ENCODE data around the gene ALKBH6.

Gene ALKBH6

GRCh38 chr19:36023432-36023831, 9.4 kb upstream of the ALKBH6 start:
- TF ChIP-seq SIN3A (IDR thresholded peaks at IDR 0.05; ENCODE audit: borderline replicate concordance, insufficient read depth, low read length) (no peak), POLR2AphosphoS5 (IDR thresholded peaks at IDR 0.05; ENCODE audit: low read depth, low read length) (no peak), REST (IDR thresholded peaks at IDR 0.05; ENCODE audit: insufficient read depth in 1 of 2, low read depth in 2 of 2, low read length in 2 of 2) (no peak), FOXP2 (optimal IDR thresholded peaks at IDR 0.05; ENCODE audit: borderline replicate concordance, extremely low read depth, extremely low read length, insufficient read depth) (no peak), TAF1 (IDR thresholded peaks at IDR 0.05; ENCODE audit: borderline replicate concordance, insufficient read depth, low read length) (no peak)

GRCh38 chr19:36019061-36019670, 5.2 kb upstream of the ALKBH6 start:
- TF ChIP-seq SIN3A (IDR thresholded peaks at IDR 0.05; ENCODE audit: borderline replicate concordance, insufficient read depth, low read length) = no peak
- no peak for TF ChIP-seq FOXP2 (optimal IDR thresholded peaks at IDR 0.05; ENCODE audit: borderline replicate concordance, extremely low read depth, extremely low read length, insufficient read depth)
- no peak for TF ChIP-seq REST (IDR thresholded peaks at IDR 0.05; ENCODE audit: insufficient read depth in 1 of 2, low read depth in 2 of 2, low read length in 2 of 2)
- TF ChIP-seq TAF1 (IDR thresholded peaks at IDR 0.05; ENCODE audit: borderline replicate concordance, insufficient read depth, low read length) = no peak
- TF ChIP-seq POLR2AphosphoS5 (IDR thresholded peaks at IDR 0.05; ENCODE audit: low read depth, low read length) = no peak

GRCh38 chr19:36013280-36014011, 567 bp downstream of the ALKBH6 start:
- no peak for TF ChIP-seq FOXP2 (optimal IDR thresholded peaks at IDR 0.05; ENCODE audit: borderline replicate concordance, extremely low read depth, extremely low read length, insufficient read depth)
- TF ChIP-seq TAF1 (IDR thresholded peaks at IDR 0.05; ENCODE audit: borderline replicate concordance, insufficient read depth, low read length) = no peak
- no peak for TF ChIP-seq REST (IDR thresholded peaks at IDR 0.05; ENCODE audit: insufficient read depth in 1 of 2, low read depth in 2 of 2, low read length in 2 of 2)
- TF ChIP-seq POLR2AphosphoS5 (IDR thresholded peaks at IDR 0.05; ENCODE audit: low read depth, low read length) = no peak
- no peak for TF ChIP-seq SIN3A (IDR thresholded peaks at IDR 0.05; ENCODE audit: borderline replicate concordance, insufficient read depth, low read length)

GRCh38 chr19:36010402-36010801, 3.6 kb downstream of the ALKBH6 start:
- TF ChIP-seq REST (IDR thresholded peaks at IDR 0.05; ENCODE audit: insufficient read depth in 1 of 2, low read depth in 2 of 2, low read length in 2 of 2) = no peak
- TF ChIP-seq FOXP2 (optimal IDR thresholded peaks at IDR 0.05; ENCODE audit: borderline replicate concordance, extremely low read depth, extremely low read length, insufficient read depth) = no peak
- TF ChIP-seq SIN3A (IDR thresholded peaks at IDR 0.05; ENCODE audit: borderline replicate concordance, insufficient read depth, low read length) = no peak
- no peak for TF ChIP-seq POLR2AphosphoS5 (IDR thresholded peaks at IDR 0.05; ENCODE audit: low read depth, low read length)
- TF ChIP-seq TAF1 (IDR thresholded peaks at IDR 0.05; ENCODE audit: borderline replicate concordance, insufficient read depth, low read length) = no peak
